ENCODE data around the gene RNF26. TPM values are rescaled to one million over a fixed set of nuclear protein-coding genes. Genes with fewer than 3 reads are reported as not detected.

RNF26 gene
- total and polyA plus RNA-seq, 2 donors (not counting 3 experiments of a cell fraction or from before 2014, with no cell fraction given): 40.1 to 43.8 TPM

GRCh38 chr11:119384332-119384731 lies 50.0 kb downstream of the RNF26 start:
- Histone ChIP-seq H3K9ac (replicated peaks; ENCODE audit: extremely low read depth, insufficient read depth, low read length) (no peak overlapping the region), H3K79me2 (ENCODE audit: control insufficient read depth, insufficient read depth, low read length) (no peaks in the 10 kb centered on the region), H3K4me2 (ENCODE audit: insufficient read depth, low read length) (no peak overlapping the region), H2AFZ (ENCODE audit: low read depth, low read length) (no peak overlapping the region), H3K9me3 (replicated peaks; ENCODE audit: control insufficient read depth, insufficient read depth, low read length) (no peaks in the 10 kb centered on the region), H3K4me3 (replicated peaks in 1 of 3; ENCODE audit: insufficient read depth in 1 of 3, low read depth in 1 of 3, low read length in 3 of 3) (no peak overlapping the region), H4K20me1 (replicated peaks; ENCODE audit: control insufficient read depth, extremely low read depth, insufficient read depth, low read length) (no peaks in the 10 kb centered on the region), H3K9me1 (replicated peaks; ENCODE audit: control insufficient read depth, extremely low read depth, insufficient read depth, low read length) (no peaks in the 10 kb centered on the region), H3K27me3 (ENCODE audit: control insufficient read depth in 2 of 2, insufficient read depth in 2 of 2, low read length in 2 of 2) (peaks cover 7 to 14% of the 10 kb centered on the region in 2 experiments), H3K4me1 (ENCODE audit: control insufficient read depth, extremely low read depth, insufficient read depth, low read length) (peaks cover 10% of the 10 kb centered on the region), H3K27ac (ENCODE audit: insufficient read depth, low read depth, low read length) (no peak overlapping the region), H3K36me3 (ENCODE audit: control insufficient read depth in 2 of 2, extremely low read depth in 1 of 2, insufficient read depth in 2 of 2, low read length in 2 of 2) (no peaks in the 10 kb centered on the region)
- dilution Hi-C loops (cut with MboI; ENCODE audit: extremely low pct_ligation_motif_present, low sequenced_read_pairs): no loop called here
- intact Hi-C loops (cut with micrococcal nuclease): no loop called here
- no peak for FAIRE-seq
- BruUV-seq (replicated peaks): no TSS peak
- no peak for DNase-seq (ENCODE audit: low read depth, low spot score)
- TF ChIP-seq POLR2A (IDR thresholded peaks at IDR 0.05; ENCODE audit: low read depth, low read length) (no peak), FOS (IDR thresholded peaks at IDR 0.05; ENCODE audit: borderline replicate concordance, insufficient read depth, low read length) (no peak), JUN (IDR thresholded peaks at IDR 0.05; ENCODE audit: borderline replicate concordance, insufficient read depth, insufficient read length, low read depth) (no peak)
- CTCF ChIA-PET: no interaction called here
- POLR2A ChIA-PET: no interaction called here

Small RNA genes lying within 50 kb of the gene (microRNA-seq; reads per million reads assigned to microRNA genes)
- gene MIR6756 (ENCODE audit: borderline number of aligned reads, borderline replicate concordance): 1.9 reads per million

Small RNA genes lying within 50 kb of the gene (small RNA-seq; reads per million reads assigned to genes)
- gene RF01225 (ENCODE audit: insufficient read depth, insufficient read length, low read depth, low replicate concordance) (not detected), gene RNU6-262P (ENCODE audit: insufficient read depth, insufficient read length, low read depth, low replicate concordance) (not detected)

Other genes starting within 250 kb of the RNF26 start
- 13.5 and 16.1 TPM in 2 replicates for gene HMBS, start 249.6 kb upstream of the RNF26 start, total RNA-seq
- 23.9 and 24.8 TPM in 2 replicates for gene HMBS, start 249.6 kb upstream of the RNF26 start, polyA plus RNA-seq
- gene DPAGT1, start 232.7 kb upstream of the RNF26 start, total RNA-seq: 48.4 and 62.0 TPM in 2 replicates
- gene DPAGT1, start 232.7 kb upstream of the RNF26 start, polyA plus RNA-seq: 203 and 212 TPM in 2 replicates
- 10.4 and 10.5 TPM in 2 replicates for gene C2CD2L, start 227.2 kb upstream of the RNF26 start, total RNA-seq
- 9.1 and 10.2 TPM in 2 replicates for gene C2CD2L, start 227.2 kb upstream of the RNF26 start, polyA plus RNA-seq
- 32.6 and 33.4 TPM in 2 replicates for gene HINFP, start 212.9 kb upstream of the RNF26 start, total RNA-seq
- gene HINFP, start 212.9 kb upstream of the RNF26 start, polyA plus RNA-seq: 30.8 and 34.6 TPM in 2 replicates
- 0.67 and 1.7 TPM in 2 replicates for gene ABCG4, start 185.5 kb upstream of the RNF26 start, total RNA-seq
- 1.0 TPM in 2 replicates for gene ABCG4, start 185.5 kb upstream of the RNF26 start, polyA plus RNA-seq
- 14.6 and 15.1 TPM in 2 replicates for gene NLRX1, start 165.8 kb upstream of the RNF26 start, total RNA-seq
- 15.5 and 18.3 TPM in 2 replicates for gene NLRX1, start 165.8 kb upstream of the RNF26 start, polyA plus RNA-seq
- not detected in 2 replicates for gene NHERF4, start 149.1 kb upstream of the RNF26 start, total RNA-seq
- not detected in 2 replicates for gene NHERF4, start 149.1 kb upstream of the RNF26 start, polyA plus RNA-seq
- gene CBL, start 128.2 kb upstream of the RNF26 start, total RNA-seq: 40.1 and 41.5 TPM in 2 replicates
- gene CBL, start 128.2 kb upstream of the RNF26 start, polyA plus RNA-seq: 12.5 and 15.5 TPM in 2 replicates
- 1,012 and 1,027 TPM in 2 replicates for gene MCAM, start 17.4 kb upstream of the RNF26 start, total RNA-seq
- gene MCAM, start 17.4 kb upstream of the RNF26 start, polyA plus RNA-seq: 2,543 and 3,419 TPM in 2 replicates
- 126 and 130 TPM in 2 replicates for gene C1QTNF5, start 6.4 kb downstream of the RNF26 start, total RNA-seq
- 201 and 228 TPM in 2 replicates for gene C1QTNF5, start 6.4 kb downstream of the RNF26 start, polyA plus RNA-seq
- not detected in 2 replicates for gene MFRP, start 12.2 kb downstream of the RNF26 start, total RNA-seq
- gene MFRP, start 12.2 kb downstream of the RNF26 start, polyA plus RNA-seq: 0.03 and 0.08 TPM in 2 replicates
- 1.1 and 1.2 TPM in 2 replicates for gene USP2, start 47.2 kb downstream of the RNF26 start, total RNA-seq
- gene USP2, start 47.2 kb downstream of the RNF26 start, polyA plus RNA-seq: 0.21 and 0.22 TPM in 2 replicates
- 0.75 TPM in 1 of 2 replicates, not detected in the other for gene THY1, start 88.6 kb downstream of the RNF26 start, total RNA-seq
- gene THY1, start 88.6 kb downstream of the RNF26 start, polyA plus RNA-seq: 1.4 and 3.1 TPM in 2 replicates